Measurements from ENCODE around the gene ADGRA1. TPM values are rescaled to one million over a fixed set of nuclear protein-coding genes. Genes with fewer than 3 reads are reported as not detected.

The ADGRA1 gene
- total and polyA plus RNA-seq, 2 experiments from 2014 or later: not detected

GRCh38 chr10:133040198-133040597 lies 47.5 kb upstream of the ADGRA1 start:
- Histone ChIP-seq H3K4me3 (no peak overlapping the region), H3K4me2 (ENCODE audit: unreplicated experiment) (no peak overlapping the region), H3K36me3 (ENCODE audit: low read depth) (no peaks in the 10 kb centered on the region), H3K27ac (no peak overlapping the region), H3K4me1 (ENCODE audit: insufficient read depth) (no peaks in the 10 kb centered on the region), H3K9me3 (ENCODE audit: low read depth) (no peaks in the 10 kb centered on the region), H3K9ac (no peak overlapping the region), H3K9me2 (ENCODE audit: insufficient read depth) (no peaks in the 10 kb centered on the region), H3K27me3 (replicated peaks; ENCODE audit: insufficient read depth) (peaks cover 46% of the 10 kb centered on the region), H2AFZ (no peak overlapping the region), H3F3A (ENCODE audit: insufficient read depth) (no peaks in the 10 kb centered on the region), H3K79me2 (ENCODE audit: insufficient read depth) (no peaks in the 10 kb centered on the region), H4K20me1 (ENCODE audit: insufficient read depth) (no peaks in the 10 kb centered on the region)
- 48 to 58% methylated on average over 11 to 13 of the region's 13 CpGs for WGBS, 2 experiments (ENCODE audit: low coverage in 1 of 2, low lambda C conversion rate in 2 of 2, missing lambda C conversion rate in 2 of 2)
- DNase-seq: no peak
- in situ Hi-C loops (cut with MboI): no loop called here
- no peak for TF ChIP-seq EZH2 (IDR thresholded peaks at IDR 0.05; ENCODE audit: insufficient read depth, poor library complexity, severe bottlenecking)
- no peak for TF ChIP-seq EZH2phosphoT487 (IDR thresholded peaks at IDR 0.05; ENCODE audit: insufficient read depth, low read depth)

- Histone ChIP-seq H3K79me2 (ENCODE audit: insufficient read depth) (no peaks in the 10 kb centered on the region), H3K4me1 (ENCODE audit: insufficient read depth) (no peaks in the 10 kb centered on the region), H3K27ac (no peak overlapping the region), H3K9me3 (ENCODE audit: low read depth) (no peaks in the 10 kb centered on the region), H3K36me3 (ENCODE audit: low read depth) (no peaks in the 10 kb centered on the region), H2AFZ (no peak overlapping the region), H3K9ac (no peak overlapping the region), H3K27me3 (replicated peaks; ENCODE audit: insufficient read depth) (peaks cover 37% of the 10 kb centered on the region), H3K4me3 (no peak overlapping the region), H4K20me1 (ENCODE audit: insufficient read depth) (no peaks in the 10 kb centered on the region), H3F3A (ENCODE audit: insufficient read depth) (no peaks in the 10 kb centered on the region), H3K9me2 (ENCODE audit: insufficient read depth) (no peaks in the 10 kb centered on the region), H3K4me2 (ENCODE audit: unreplicated experiment) (no peak overlapping the region)
- 69 to 72% methylated on average over 9 to 12 of the region's 12 CpGs for WGBS, 2 experiments (ENCODE audit: low coverage in 1 of 2, low lambda C conversion rate in 2 of 2, missing lambda C conversion rate in 2 of 2)
- no peak for TF ChIP-seq EZH2phosphoT487 (IDR thresholded peaks at IDR 0.05; ENCODE audit: insufficient read depth, low read depth)
- no peak for TF ChIP-seq EZH2 (IDR thresholded peaks at IDR 0.05; ENCODE audit: insufficient read depth, poor library complexity, severe bottlenecking)
- no peak for DNase-seq
- in situ Hi-C loops (cut with MboI): no loop called here
Measured at GRCh38 chr10:133041101-133041500, 46.6 kb upstream of the ADGRA1 start.

- in situ Hi-C loops (cut with MboI): no loop called here
- H3K27ac ChIP-seq: no peak overlapping the region
- H3K4me2 ChIP-seq (ENCODE audit: unreplicated experiment): no peak overlapping the region
- WGBS, 2 experiments (ENCODE audit: low coverage in 1 of 2, low lambda C conversion rate in 2 of 2, missing lambda C conversion rate in 2 of 2): 25 to 72% methylated on average over 1 to 16 of the region's 17 CpGs
- no peak overlapping the region for H3K9ac ChIP-seq
- H3F3A ChIP-seq (ENCODE audit: insufficient read depth): no peaks in the 10 kb centered on the region
- no peak overlapping the region for H2AFZ ChIP-seq
- TF ChIP-seq EZH2phosphoT487 (IDR thresholded peaks at IDR 0.05; ENCODE audit: insufficient read depth, low read depth): no peak
- no peak for TF ChIP-seq EZH2 (IDR thresholded peaks at IDR 0.05; ENCODE audit: insufficient read depth, poor library complexity, severe bottlenecking)
- no peaks in the 10 kb centered on the region for H4K20me1 ChIP-seq (ENCODE audit: insufficient read depth)
- H3K9me3 ChIP-seq (ENCODE audit: low read depth): no peaks in the 10 kb centered on the region
- H3K27me3 ChIP-seq (replicated peaks; ENCODE audit: insufficient read depth): peaks cover 37% of the 10 kb centered on the region
- H3K9me2 ChIP-seq (ENCODE audit: insufficient read depth): no peaks in the 10 kb centered on the region
- no peaks in the 10 kb centered on the region for H3K4me1 ChIP-seq (ENCODE audit: insufficient read depth)
- H3K4me3 ChIP-seq: no peak overlapping the region
- H3K79me2 ChIP-seq (ENCODE audit: insufficient read depth): no peaks in the 10 kb centered on the region
- H3K36me3 ChIP-seq (ENCODE audit: low read depth): no peaks in the 10 kb centered on the region
- DNase-seq: no peak
Measured at GRCh38 chr10:133042061-133042460, 45.7 kb upstream of the ADGRA1 start.

GRCh38 chr10:133042816-133043215 lies 44.9 kb upstream of the ADGRA1 start:
- no peaks in the 10 kb centered on the region for H3K79me2 ChIP-seq (ENCODE audit: insufficient read depth)
- H4K20me1 ChIP-seq (ENCODE audit: insufficient read depth): no peaks in the 10 kb centered on the region
- H3K27me3 ChIP-seq (replicated peaks; ENCODE audit: insufficient read depth): peaks cover 31% of the 10 kb centered on the region
- no peak for TF ChIP-seq EZH2 (IDR thresholded peaks at IDR 0.05; ENCODE audit: insufficient read depth, poor library complexity, severe bottlenecking)
- no peak for TF ChIP-seq EZH2phosphoT487 (IDR thresholded peaks at IDR 0.05; ENCODE audit: insufficient read depth, low read depth)
- no peaks in the 10 kb centered on the region for H3K9me3 ChIP-seq (ENCODE audit: low read depth)
- H3K9me2 ChIP-seq (ENCODE audit: insufficient read depth): no peaks in the 10 kb centered on the region
- H3K36me3 ChIP-seq (ENCODE audit: low read depth): no peaks in the 10 kb centered on the region
- no peaks in the 10 kb centered on the region for H3K4me1 ChIP-seq (ENCODE audit: insufficient read depth)
- H3K27ac ChIP-seq: no peak overlapping the region
- 50 to 57% methylated on average over 18 of the region's 18 CpGs for WGBS, 2 experiments (ENCODE audit: low coverage in 1 of 2, low lambda C conversion rate in 2 of 2, missing lambda C conversion rate in 2 of 2)
- in situ Hi-C loops (cut with MboI): no loop called here
- H3K4me3 ChIP-seq: no peak overlapping the region
- no peak overlapping the region for H3K4me2 ChIP-seq (ENCODE audit: unreplicated experiment)
- H2AFZ ChIP-seq: no peak overlapping the region
- no peaks in the 10 kb centered on the region for H3F3A ChIP-seq (ENCODE audit: insufficient read depth)
- H3K9ac ChIP-seq: no peak overlapping the region
- DNase-seq: no peak
